ENCODE measurements around the gene GABARAPL1. TPM values are rescaled to one million over a fixed set of nuclear protein-coding genes. Genes with fewer than 3 reads are reported as not detected.

Gene GABARAPL1
- polyA plus RNA-seq, 1 of the 3 experiments (the other 2 are of a cell fraction), result 9.2 TPM

GRCh38 chr12:10227648-10228047, 15.0 kb downstream of the GABARAPL1 start:
- H3K36me3 ChIP-seq (replicated peaks in 1 of 2; ENCODE audit: control insufficient read depth in 1 of 2, insufficient read depth in 2 of 2, low read length in 1 of 2), result peaks cover 3 to 4% of the 10 kb centered on the region in 2 experiments
- H3K9me3 ChIP-seq, result no peaks in the 10 kb centered on the region
- H3K27me3 ChIP-seq (ENCODE audit: insufficient read depth), result no peaks in the 10 kb centered on the region
- no peak overlapping the region for H3K27ac ChIP-seq (ENCODE audit: low read depth in 2 of 2, low read length in 1 of 2)
- no peaks in the 10 kb centered on the region for H3K79me2 ChIP-seq (ENCODE audit: insufficient read depth)
- no peak overlapping the region for H2AFZ ChIP-seq (ENCODE audit: low read depth)
- no peaks in the 10 kb centered on the region for H4K20me1 ChIP-seq (ENCODE audit: insufficient read depth)
- H3K9me2 ChIP-seq, result no peaks in the 10 kb centered on the region
- no peaks in the 10 kb centered on the region for H3F3A ChIP-seq (replicated peaks; ENCODE audit: insufficient read depth)
- WGBS (ENCODE audit: low lambda C conversion rate), result 21% methylated on average over 1 of the region's 1 CpG
- no peak overlapping the region for H3K4me2 ChIP-seq
- POLR2A ChIA-PET, result no interaction called here
- CTCF ChIA-PET, result interaction anchor here (1.0 to 1.6 kb wide), 2 partner anchors 8 to 335 kb away, joined by 3 to 9 read pairs; no protein-coding TSS in a partner anchor
- no peaks in the 10 kb centered on the region for H3K4me1 ChIP-seq (ENCODE audit: control insufficient read depth in 1 of 2, insufficient read depth in 2 of 2, low read depth in 1 of 2, low read length in 1 of 2)
- H3K9ac ChIP-seq, result no peak overlapping the region
- TF ChIP-seq RCOR1 (IDR thresholded peaks at IDR 0.05; ENCODE audit: low read length), result no peak
- TF ChIP-seq FOXM1 (IDR thresholded peaks at IDR 0.05; ENCODE audit: low read depth), result no peak
- TF ChIP-seq TEAD4 (IDR thresholded peaks at IDR 0.05; ENCODE audit: borderline replicate concordance, insufficient read depth), result no peak
- TF ChIP-seq RAD21 (IDR thresholded peaks at IDR 0.05; ENCODE audit: low read length), result no peak
- TF ChIP-seq JUND (IDR thresholded peaks at IDR 0.05), result no peak
- no peak for TF ChIP-seq CTCF (IDR thresholded peaks at IDR 0.05)
- no peak for TF ChIP-seq RFX5 (IDR thresholded peaks at IDR 0.05; ENCODE audit: low read length)
- no peak for TF ChIP-seq SMC3 (IDR thresholded peaks at IDR 0.05; ENCODE audit: low read depth, low read length)
- no peak for TF ChIP-seq NRF1 (IDR thresholded peaks at IDR 0.05; ENCODE audit: low read depth, low read length)
- TF ChIP-seq USF1 (IDR thresholded peaks at IDR 0.05; ENCODE audit: borderline replicate concordance, low read depth), result no peak
- TF ChIP-seq TCF12 (IDR thresholded peaks at IDR 0.05), result no peak
- no peak for TF ChIP-seq USF2 (IDR thresholded peaks at IDR 0.05; ENCODE audit: borderline replicate concordance, low read depth, low read length)
- no peak for TF ChIP-seq GABPA (IDR thresholded peaks at IDR 0.05; ENCODE audit: low read depth)
- TF ChIP-seq MEF2A (IDR thresholded peaks at IDR 0.05; ENCODE audit: borderline replicate concordance, low read depth), result no peak
- no peak overlapping the region for H3K4me3 ChIP-seq (ENCODE audit: low read depth in 2 of 2, low read length in 1 of 2)
- no peak for DNase-seq

- Histone ChIP-seq H3K36me3 (replicated peaks in 1 of 2; ENCODE audit: control insufficient read depth in 1 of 2, insufficient read depth in 2 of 2, low read length in 1 of 2) (no peaks in the 10 kb centered on the region), H3K27ac (ENCODE audit: low read depth in 2 of 2, low read length in 1 of 2) (no peak overlapping the region), H4K20me1 (ENCODE audit: insufficient read depth) (no peaks in the 10 kb centered on the region), H3K4me1 (ENCODE audit: control insufficient read depth in 1 of 2, insufficient read depth in 2 of 2, low read depth in 1 of 2, low read length in 1 of 2) (no peaks in the 10 kb centered on the region), H3K79me2 (ENCODE audit: insufficient read depth) (no peaks in the 10 kb centered on the region), H3F3A (replicated peaks; ENCODE audit: insufficient read depth) (no peaks in the 10 kb centered on the region), H3K27me3 (ENCODE audit: insufficient read depth) (no peaks in the 10 kb centered on the region; the same call in 1 of the 2 replicates), H3K4me2 (no peak overlapping the region), H2AFZ (ENCODE audit: low read depth) (no peak overlapping the region), H3K9me3 (no peaks in the 10 kb centered on the region), H3K9me2 (no peaks in the 10 kb centered on the region), H3K4me3 (ENCODE audit: low read depth in 2 of 2, low read length in 1 of 2) (no peak overlapping the region), H3K9ac (no peak overlapping the region)
- POLR2A ChIA-PET, result no interaction called here
- CTCF ChIA-PET, result interaction anchor here (2.3 kb wide), 1 partner anchor 1252 kb away, joined by 9 read pairs; no protein-coding TSS in a partner anchor
- TF ChIP-seq FOXJ3 (CRISPR knock-in tag; IDR thresholded peaks at IDR 0.05) (no peak), CHD2 (IDR thresholded peaks at IDR 0.05; ENCODE audit: low read length, partially characterized antibody) (no peak), TCF12 (IDR thresholded peaks at IDR 0.05) (no peak), CTCF (IDR thresholded peaks at IDR 0.05) (no peak), RFX5 (IDR thresholded peaks at IDR 0.05; ENCODE audit: low read length) (no peak), RXRA (IDR thresholded peaks at IDR 0.05; ENCODE audit: borderline replicate concordance, low read depth) (no peak)
- DNase-seq, result no peak
Observed at GRCh38 chr12:10234562-10234961, 21.9 kb downstream of the GABARAPL1 start.

Data from SK-N-SH (cell line).